Measurements from ENCODE around the gene C16orf92.

DNA sequence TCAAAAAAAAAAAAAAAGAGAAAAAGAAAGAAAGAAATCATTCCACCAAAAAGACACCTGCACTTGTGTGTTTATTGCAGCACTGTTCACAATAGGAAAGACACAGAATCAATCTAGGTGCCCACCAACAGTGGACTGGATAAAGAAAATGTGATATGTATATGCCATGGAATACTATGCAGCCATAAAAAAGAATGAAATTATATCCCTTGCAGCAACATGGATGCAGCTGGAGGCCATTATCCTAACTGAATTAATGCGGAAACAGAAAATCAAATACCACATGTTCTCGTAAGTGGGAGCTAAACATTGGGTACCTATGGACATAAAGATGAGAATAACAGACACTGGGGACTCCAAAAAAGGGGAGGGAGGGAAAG is 5.7 kb upstream of the C16orf92 start:
- TF ChIP-seq, protein P1, sequence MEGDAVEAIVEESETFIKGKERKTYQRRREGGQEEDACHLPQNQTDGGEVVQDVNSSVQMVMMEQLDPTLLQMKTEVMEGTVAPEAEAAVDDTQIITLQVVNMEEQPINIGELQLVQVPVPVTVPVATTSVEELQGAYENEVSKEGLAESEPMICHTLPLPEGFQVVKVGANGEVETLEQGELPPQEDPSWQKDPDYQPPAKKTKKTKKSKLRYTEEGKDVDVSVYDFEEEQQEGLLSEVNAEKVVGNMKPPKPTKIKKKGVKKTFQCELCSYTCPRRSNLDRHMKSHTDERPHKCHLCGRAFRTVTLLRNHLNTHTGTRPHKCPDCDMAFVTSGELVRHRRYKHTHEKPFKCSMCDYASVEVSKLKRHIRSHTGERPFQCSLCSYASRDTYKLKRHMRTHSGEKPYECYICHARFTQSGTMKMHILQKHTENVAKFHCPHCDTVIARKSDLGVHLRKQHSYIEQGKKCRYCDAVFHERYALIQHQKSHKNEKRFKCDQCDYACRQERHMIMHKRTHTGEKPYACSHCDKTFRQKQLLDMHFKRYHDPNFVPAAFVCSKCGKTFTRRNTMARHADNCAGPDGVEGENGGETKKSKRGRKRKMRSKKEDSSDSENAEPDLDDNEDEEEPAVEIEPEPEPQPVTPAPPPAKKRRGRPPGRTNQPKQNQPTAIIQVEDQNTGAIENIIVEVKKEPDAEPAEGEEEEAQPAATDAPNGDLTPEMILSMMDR (conservative IDR thresholded peaks at IDR 0.05; ENCODE audit: low read depth, low read length): no peak
- no peak for TF ChIP-seq EZH2 (IDR thresholded peaks at IDR 0.05; ENCODE audit: borderline replicate concordance, low read depth, low read length, poor library complexity, severe bottlenecking)

All from A673 (cell line).